GM15510 (cell line): ENCODE data around the gene SRP14.

Experiments
- POLR2A ChIP-seq: IDR thresholded peaks from 3 replicates; pipeline ENCODE4 v1.6.1; 2011; ENCODE audit warnings: borderline replicate concordance; ENCODE audit not compliant: insufficient read length; ENCODE audit errors: extremely low read depth

Gene SRP14

DNA sequence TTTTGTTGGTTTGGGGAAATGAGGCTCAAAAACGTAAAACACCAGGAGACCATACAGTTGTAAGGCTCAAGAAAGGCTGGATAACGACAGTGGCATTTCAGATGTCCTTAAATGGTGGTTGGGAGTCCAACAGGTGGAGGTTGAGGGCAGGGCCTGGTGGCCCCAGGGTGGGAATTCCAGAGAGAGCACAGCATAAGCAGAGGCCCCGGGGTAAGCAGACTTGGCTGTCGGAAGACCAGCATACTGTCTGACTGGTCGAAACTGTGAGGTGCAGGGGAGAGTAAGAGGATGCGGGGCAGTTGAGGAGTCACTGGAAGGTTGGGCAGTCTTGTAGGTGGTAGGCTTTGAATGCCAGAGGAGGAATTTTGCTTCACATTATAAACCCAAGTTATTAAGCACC lies 48.3 kb downstream of the SRP14 start:
- no peak for TF ChIP-seq POLR2A

DNA sequence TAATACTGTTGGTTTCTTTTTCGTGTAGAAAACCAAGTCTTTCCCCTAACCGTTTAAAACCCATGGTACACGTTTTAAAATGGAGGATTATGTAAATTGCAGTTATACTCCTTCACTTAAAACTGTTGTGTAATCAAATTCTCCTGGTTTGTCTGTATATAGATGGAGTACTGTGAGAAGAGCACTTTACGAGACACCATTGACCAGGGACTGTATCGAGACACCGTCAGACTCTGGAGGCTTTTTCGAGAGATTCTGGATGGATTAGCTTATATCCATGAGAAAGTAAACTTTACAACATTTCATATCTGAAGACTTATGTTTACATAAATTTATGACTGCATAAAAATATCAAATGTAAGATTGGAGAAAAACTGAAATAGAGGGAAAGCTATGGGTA lies 51.2 kb downstream of the SRP14 start:
- no peak for TF ChIP-seq POLR2A
